NCI-H460 (cell line): ENCODE data around the gene C14orf93. TPM values are rescaled to one million over a fixed set of nuclear protein-coding genes. Genes with fewer than 3 reads are reported as not detected.

Source experiments
- DNase-seq: peaks from one replicate; pipeline ENCODE4 v3.0.0-alpha.2; 2016; ENCODE audit warnings: low read depth; ENCODE audit errors: extremely low read depth
- total RNA-seq: library from RNA; depleted of rRNA; stranded (reverse); fragments of >200 nt; shearing (Covaris generic); gene quantifications from 2 replicates; pipeline ENCODE4 v1.2.3, GENCODE V29; 2014

C14orf93 gene
- total RNA-seq, 1 experiment from 2014 or later, result 15.1 TPM

GRCh38 chr14:22996768-22997654, 12.9 kb downstream of the C14orf93 start:
- no peak for DNase-seq

- no peak for DNase-seq
These were observed 13.9 kb downstream of the C14orf93 start for GRCh38 chr14:22995889-22996625.

GRCh38 chr14:22994762-22995275, 15.1 kb downstream of the C14orf93 start:
- DNase-seq, result no peak

GRCh38 chr14:22993517-22993916, 16.4 kb downstream of the C14orf93 start:
- DNase-seq, result no peak

- no peak for DNase-seq
These were observed 18.1 kb downstream of the C14orf93 start for GRCh38 chr14:22991852-22992251.

- no peak for DNase-seq
These were observed 22.7 kb downstream of the C14orf93 start for GRCh38 chr14:22987291-22987690.

GRCh38 chr14:22986508-22987054, 23.4 kb downstream of the C14orf93 start:
- peak; percentile 83 for DNase-seq

GRCh38 chr14:22985894-22986507, 23.9 kb downstream of the C14orf93 start:
- no peak for DNase-seq

- no peak for DNase-seq
These were observed 24.8 kb downstream of the C14orf93 start for GRCh38 chr14:22984959-22985658.

GRCh38 chr14:22982477-22983245, 27.3 kb downstream of the C14orf93 start, which contains the start of gene AJUBA:
TSS of gene AJUBA (minus strand) at chr14:22982551. CDS start at chr14:22982266, 285 bp downstream.
- DNase-seq, result peak; percentile 90

GRCh38 chr14:22981876-22982476, 28.0 kb downstream of the C14orf93 start:
- no peak for DNase-seq

GRCh38 chr14:22981090-22981875, 28.7 kb downstream of the C14orf93 start:
- DNase-seq, result no peak

- DNase-seq, result no peak
These were observed 29.3 kb downstream of the C14orf93 start for GRCh38 chr14:22980672-22981089.

GRCh38 chr14:22979748-22980392, 30.1 kb downstream of the C14orf93 start:
- DNase-seq, result no peak

- DNase-seq, result no peak
These were observed 30.8 kb downstream of the C14orf93 start for GRCh38 chr14:22978981-22979671.

GRCh38 chr14:22978487-22978837, 31.5 kb downstream of the C14orf93 start:
- no peak for DNase-seq
